OCI-LY3 (cell line): ENCODE data around the gene BMAL2.

Experiments
- H2AFZ ChIP-seq: fragments of 200-600, 300-600 bp; shearing (Covaris generic); 2 replicates; pipeline ENCODE4 v1.6.0; 2014; ENCODE audit warnings: antibody characterized with exemption, low read depth, low read length
- H3K27ac ChIP-seq: fragments of 200-600, 300-600 bp; sonication (generic); 2 replicates; pipeline ENCODE4 v1.5.1; 2014; ENCODE audit warnings: mild to moderate bottlenecking, low read length, moderate library complexity, mixed read lengths
- H3K27me3 ChIP-seq: fragments of 200-600, 300-600 bp; sonication (generic); 2 replicates; pipeline ENCODE4 v1.6.1; 2014; ENCODE audit warnings: low read depth, low read length, mixed read lengths
- H3K36me3 ChIP-seq: fragments of 200-600, 300-600 bp; sonication (generic); replicated peaks from 2 replicates; pipeline ENCODE3; 2014; ENCODE audit warnings: low read depth, low read length, mixed read lengths
- H3K4me1 ChIP-seq: fragments of 300-600, 200-600 bp; sonication (generic); 2 replicates; pipeline ENCODE4 v1.6.1; 2014; ENCODE audit warnings: low read length, mixed read lengths
- H3K4me2 ChIP-seq: fragments of 200-600, 300-600 bp; sonication (generic); 2 replicates; pipeline ENCODE4 v1.6.1; 2014; ENCODE audit warnings: low read length, mixed read lengths
- H3K4me3 ChIP-seq: fragments of 300-600, 200-600 bp; sonication (generic); 2 replicates; pipeline ENCODE4 v1.5.1; 2014; ENCODE audit warnings: antibody characterized with exemption, mild to moderate bottlenecking, low read length, moderate library complexity
- H3K79me2 ChIP-seq: fragments of 300-600, 200-600 bp; shearing (Covaris generic); 2 replicates; pipeline ENCODE4 v1.6.1; 2014; ENCODE audit warnings: mild to moderate bottlenecking, low read length, mixed read lengths
- H3K9ac ChIP-seq: fragments of 300-600, 200-600 bp; shearing (Covaris generic); 2 replicates; pipeline ENCODE4 v1.6.0; 2014; ENCODE audit warnings: mild to moderate bottlenecking, low read length, moderate library complexity
- H3K9me3 ChIP-seq: fragments of 200-600, 300-600 bp; shearing (Covaris generic); 2 replicates; pipeline ENCODE4 v1.6.1; 2014; ENCODE audit warnings: low read length, mixed read lengths; ENCODE audit not compliant: insufficient read depth
- H4K20me1 ChIP-seq: fragments of 200-600, 300-600 bp; sonication (generic); 2 replicates; pipeline ENCODE4 v1.6.1; 2016; ENCODE audit warnings: low read length, mixed read lengths; ENCODE audit not compliant: insufficient read depth
- CTCF ChIP-seq: fragments of 200-600, 300-600 bp; sonication (generic); IDR thresholded peaks from 2 replicates; pipeline ENCODE4 v1.5.1; 2014; ENCODE audit warnings: antibody characterized with exemption, low read length, low read depth
- EZH2phosphoT487 ChIP-seq: fragments of 200-600 bp; shearing (Covaris generic); IDR thresholded peaks from 2 replicates; pipeline ENCODE4 v1.6.1; 2018; ENCODE audit warnings: antibody characterized with exemption, mixed run types, low read depth

Gene BMAL2

GRCh38 chr12:27344246-27344645 is 11.6 kb downstream of the BMAL2 start:
- Histone ChIP-seq H4K20me1 (no peaks in the 10 kb centered on the region; the same call in 1 of the 2 replicates), H3K27me3 (no peaks in the 10 kb centered on the region), H3K4me2 (no peak overlapping the region), H3K4me1 (0 out of 2 replicates have a peak, but pooled peaks cover 4% of the 10 kb centered on the region), H3K79me2 (peaks cover 84% of the 10 kb centered on the region), H3K27ac (no peak overlapping the region), H3K9me3 (no peaks in the 10 kb centered on the region), H2AFZ (no peak overlapping the region), H3K4me3 (no peak overlapping the region), H3K9ac (no peak overlapping the region), H3K36me3 (no peaks in the 10 kb centered on the region)
- TF ChIP-seq CTCF (no peak), EZH2phosphoT487 (no peak)

GRCh38 chr12:27344760-27345159 is 12.1 kb downstream of the BMAL2 start:
- Histone ChIP-seq H3K79me2 (peaks cover 80% of the 10 kb centered on the region), H3K4me3 (no peak overlapping the region), H3K9me3 (no peaks in the 10 kb centered on the region), H3K4me2 (no peak overlapping the region), H3K36me3 (no peaks in the 10 kb centered on the region), H3K27me3 (no peaks in the 10 kb centered on the region), H2AFZ (no peak overlapping the region), H3K27ac (no peak overlapping the region), H4K20me1 (no peaks in the 10 kb centered on the region; the same call in 1 of the 2 replicates), H3K4me1 (0 out of 2 replicates have a peak, but pooled peaks cover 4% of the 10 kb centered on the region), H3K9ac (no peak overlapping the region)
- TF ChIP-seq EZH2phosphoT487 (no peak), CTCF (no peak)

- H3K27ac ChIP-seq = no peak overlapping the region
- no peaks in the 10 kb centered on the region; the same call in 1 of the 2 replicates for H4K20me1 ChIP-seq
- no peak overlapping the region for H3K9ac ChIP-seq
- H3K4me2 ChIP-seq = no peak overlapping the region
- H3K79me2 ChIP-seq = peaks cover 80% of the 10 kb centered on the region
- H3K27me3 ChIP-seq = no peaks in the 10 kb centered on the region
- TF ChIP-seq EZH2phosphoT487 (no peak), CTCF (no peak)
- H3K36me3 ChIP-seq = no peaks in the 10 kb centered on the region
- no peak overlapping the region for H3K4me3 ChIP-seq
- 0 out of 2 replicates have a peak, but pooled peaks cover 4% of the 10 kb centered on the region for H3K4me1 ChIP-seq
- H3K9me3 ChIP-seq = no peaks in the 10 kb centered on the region
- no peak overlapping the region for H2AFZ ChIP-seq
Measured at GRCh38 chr12:27345376-27345775, 12.7 kb downstream of the BMAL2 start.

- TF ChIP-seq CTCF = no peak
- TF ChIP-seq EZH2phosphoT487 = no peak
- Histone ChIP-seq H3K9me3 (no peaks in the 10 kb centered on the region), H3K36me3 (no peaks in the 10 kb centered on the region)
Measured at GRCh38 chr12:27347779-27348178, 15.1 kb downstream of the BMAL2 start.

More at GRCh38 chr12:27347779-27348178, 15.1 kb downstream of the BMAL2 start:
- Histone ChIP-seq H2AFZ (no peak overlapping the region), H3K9ac (no peak overlapping the region), H3K27ac (no peak overlapping the region), H3K4me3 (no peak overlapping the region), H3K4me2 (no peak overlapping the region), H3K4me1 (0 out of 2 replicates have a peak, but pooled peaks cover 4% of the 10 kb centered on the region), H4K20me1 (no peaks in the 10 kb centered on the region), H3K79me2 (peaks cover 60% of the 10 kb centered on the region), H3K27me3 (no peaks in the 10 kb centered on the region)
